Renal cortical epithelial cell (primary cell): Measurements from ENCODE around the gene PRPF6. TPM values are rescaled to one million over a fixed set of nuclear protein-coding genes. Genes with fewer than 3 reads are reported as not detected.

Source experiments
- DNase-seq: peaks from one replicate; pipeline ENCODE4 v3.0.0-alpha.2; 2011; ENCODE audit warnings: low read depth
- total RNA-seq: library from RNA; depleted of rRNA; stranded (reverse); fragments of >200 nt; gene quantifications from 2 replicates; pipeline ENCODE4 v1.2.3, GENCODE V29; 2014

PRPF6 gene
- total RNA-seq, 1 donor from 2014 or later = 94.5 TPM

GRCh38 chr20:64035933-64036345, 55.0 kb downstream of the PRPF6 start, which contains the start of gene C20orf204:
Gene C20orf204 (plus strand): TSS chr20:64036182. CDS start chr20:64036324, 142 bp downstream.
- DNase-seq = no peak

- DNase-seq = no peak
Measured at GRCh38 chr20:64036346-64037198, 55.6 kb downstream of the PRPF6 start.

DNA sequence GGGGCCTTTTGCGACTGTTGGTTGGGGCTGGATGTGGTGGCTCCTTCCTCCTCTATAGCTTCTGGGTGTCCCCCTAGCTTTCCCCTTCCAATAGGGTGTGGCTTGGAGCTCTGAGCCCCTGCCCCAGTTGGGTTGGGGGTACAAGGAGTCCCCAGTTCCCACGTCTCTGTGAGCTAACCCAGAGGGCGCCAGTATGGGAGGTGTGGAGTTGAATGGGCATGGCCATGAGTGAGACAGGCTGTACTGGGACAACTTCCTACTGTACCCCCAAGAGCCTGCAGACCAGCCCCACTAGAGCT, 56.2 kb downstream of the PRPF6 start:
- DNase-seq = no peak

- no peak for DNase-seq
Measured at GRCh38 chr20:64037498-64038213, 56.7 kb downstream of the PRPF6 start.

DNA sequence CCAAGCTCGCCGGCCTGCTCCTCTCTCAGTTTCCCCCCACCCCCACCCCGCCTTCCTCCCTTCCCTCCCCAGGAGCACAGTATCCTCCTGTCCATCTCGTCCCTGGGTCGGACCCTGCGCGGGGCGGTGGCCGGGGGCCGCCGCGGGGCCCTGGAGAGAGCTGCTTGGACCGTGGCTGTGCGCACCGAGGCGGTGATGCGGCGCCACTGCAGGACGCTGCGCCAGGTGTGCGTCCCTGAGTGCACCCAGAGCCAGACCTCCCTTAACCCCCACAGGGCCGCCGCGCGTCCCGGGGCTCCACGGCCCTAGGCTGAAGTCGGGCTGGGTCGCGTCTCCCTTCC, 57.3 kb downstream of the PRPF6 start:
- no peak for DNase-seq

GRCh38 chr20:64038565-64039292, 57.8 kb downstream of the PRPF6 start:
- peak; percentile 23 for DNase-seq

DNA sequence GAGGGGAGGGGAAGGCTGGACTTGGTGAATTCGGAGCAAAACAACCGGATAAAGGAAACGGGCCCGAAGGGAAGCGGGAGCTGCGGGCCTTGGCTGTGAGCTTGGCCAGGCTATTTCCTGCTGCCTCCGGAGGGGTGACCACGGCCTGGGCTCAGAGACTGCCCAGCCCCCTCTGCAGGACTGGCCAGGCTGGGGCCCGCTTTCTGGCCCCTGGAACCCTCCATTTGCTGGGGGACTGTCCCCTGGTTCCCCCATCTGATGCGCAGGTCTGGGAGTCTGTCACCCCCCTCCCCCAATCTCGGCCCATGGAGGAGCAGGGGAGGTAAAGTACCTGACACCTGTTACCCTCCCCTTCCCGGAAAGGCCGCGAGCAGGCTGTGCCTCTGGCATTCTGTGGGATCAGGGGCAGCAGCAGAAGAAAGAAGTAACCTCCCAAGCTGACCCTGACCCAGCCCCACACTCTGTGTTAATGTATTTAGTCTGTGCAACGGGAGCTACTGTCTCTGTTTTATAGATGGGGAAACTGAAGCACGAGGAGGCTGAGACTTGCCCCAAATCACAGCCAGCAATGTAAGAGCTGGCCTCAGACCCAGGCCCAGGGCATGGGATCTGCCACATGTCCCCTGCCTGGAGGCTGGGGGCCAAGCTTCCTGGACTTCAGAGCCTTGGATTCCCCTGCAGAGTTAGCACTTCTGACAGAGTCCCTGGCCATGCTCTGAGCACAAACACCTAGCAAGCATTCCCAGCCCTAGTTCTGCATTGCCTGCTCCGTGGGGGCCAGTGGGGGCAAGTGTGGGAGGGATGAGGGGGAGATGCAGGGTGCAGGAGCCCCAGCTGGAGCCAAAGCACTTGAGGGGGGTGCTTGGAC, 58.6 kb downstream of the PRPF6 start:
- DNase-seq = no peak

- DNase-seq = no peak
Measured at GRCh38 chr20:64040231-64041039, 59.5 kb downstream of the PRPF6 start.

GRCh38 chr20:64041040-64041780, 60.3 kb downstream of the PRPF6 start:
- no peak for DNase-seq

DNA sequence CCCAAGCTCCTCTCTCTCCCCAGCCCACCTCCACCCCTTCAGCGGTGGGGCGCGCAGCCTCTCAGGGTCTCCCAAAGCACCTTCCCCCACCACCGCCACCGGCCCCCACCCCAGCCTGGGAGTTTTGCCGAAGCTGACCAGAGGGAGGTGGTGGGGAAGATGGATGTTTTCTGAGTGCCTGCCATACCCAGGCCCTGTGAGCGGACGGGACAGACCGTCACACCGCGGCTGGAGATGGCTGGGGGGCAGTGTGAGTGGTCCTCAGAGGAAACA, 60.8 kb downstream of the PRPF6 start:
- DNase-seq = no peak

DNA sequence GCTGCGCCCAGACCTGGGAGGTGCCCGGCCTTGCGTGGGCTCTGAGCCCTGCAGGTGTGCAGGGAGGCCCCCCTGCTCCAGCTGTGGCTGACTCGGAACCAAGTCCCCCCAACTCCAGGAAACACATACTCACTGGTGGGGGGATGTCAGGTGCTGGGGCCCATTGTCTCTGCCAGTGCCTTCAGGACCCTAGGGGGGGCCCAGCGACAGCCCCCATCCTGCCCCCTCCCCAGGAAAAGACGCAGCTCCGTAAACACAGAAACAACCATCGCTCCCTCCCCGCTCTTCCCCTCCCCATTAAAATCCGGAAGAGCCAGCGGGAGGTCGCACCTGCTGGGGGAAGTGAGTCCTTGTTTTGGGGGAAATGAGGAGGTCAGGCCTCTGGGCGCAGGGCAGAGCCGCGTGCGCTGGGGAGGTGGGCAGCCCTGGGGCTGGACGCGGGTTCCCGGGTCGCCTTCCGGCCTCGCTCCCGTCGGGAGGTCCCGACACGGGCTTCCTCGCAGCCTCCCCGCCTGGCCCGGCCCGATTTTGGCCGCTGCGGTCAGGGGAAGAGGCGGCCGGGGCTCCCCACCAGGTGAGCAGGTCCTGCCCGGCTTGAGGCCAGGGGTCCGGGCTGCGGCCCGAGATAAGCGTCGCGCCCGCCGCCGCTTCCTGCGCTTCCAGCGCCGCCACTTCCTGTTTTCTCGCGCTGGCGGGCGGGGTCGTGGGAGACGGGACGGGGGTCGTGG, 61.3 kb downstream of the PRPF6 start:
- no peak for DNase-seq

- no peak for DNase-seq
Measured at GRCh38 chr20:64043768-64044167, 62.8 kb downstream of the PRPF6 start.

GRCh38 chr20:64044484-64045247, 63.7 kb downstream of the PRPF6 start:
- peak; percentile 49 for DNase-seq

GRCh38 chr20:64045346-64046011, 64.5 kb downstream of the PRPF6 start:
- DNase-seq = no peak

DNA sequence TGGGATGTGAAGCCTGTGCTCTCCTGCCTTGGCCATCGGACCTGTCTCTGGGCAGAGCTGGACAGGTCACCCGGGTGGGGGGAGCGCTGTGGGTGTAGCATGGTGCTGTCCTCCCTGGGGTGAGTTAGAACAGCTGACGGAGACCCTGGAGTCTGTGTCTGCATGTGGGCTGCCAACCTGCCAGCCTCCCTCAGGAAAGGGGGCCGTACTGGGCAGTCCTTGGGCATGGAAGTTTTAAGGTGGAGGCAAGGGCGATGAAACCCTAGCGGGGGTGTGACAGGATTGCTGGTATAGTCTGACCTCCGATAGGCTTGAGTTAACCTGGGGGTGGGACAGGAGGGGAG, 66.1 kb downstream of the PRPF6 start:
- no peak for DNase-seq

- no peak for DNase-seq
Measured at GRCh38 chr20:64047968-64048401, 67.1 kb downstream of the PRPF6 start.

GRCh38 chr20:64048402-64049044, 67.6 kb downstream of the PRPF6 start:
- DNase-seq = no peak
